Suprapubic skin (tissue), 4 donors: ENCODE data around the gene UBE2D1. TPM values are rescaled to one million over a fixed set of nuclear protein-coding genes. Genes with fewer than 3 reads are reported as not detected.
A peak's percentile ranks its signal among the peaks of the same experiment; 100 is the strongest.

Experiments used
- DNase-seq, 2 donors: peaks; one replicate each; pipeline ENCODE4 v3.0.0-alpha.2; 2019; ENCODE audit warnings: low spot score in 2 of 2
- H3K27ac ChIP-seq: fragments of 200-600 bp; sonication (generic); one replicate; pipeline ENCODE4 v1.5.1; 2019
- H3K27me3 ChIP-seq: fragments of 200-600 bp; sonication (generic); one replicate; pipeline ENCODE4 v1.5.1; 2019
- H3K36me3 ChIP-seq: fragments of 200-600 bp; sonication (generic); one replicate; pipeline ENCODE4 v1.5.1; 2019
- H3K4me1 ChIP-seq: fragments of 200-600 bp; sonication (generic); one replicate; pipeline ENCODE4 v1.5.1; 2019
- H3K4me3 ChIP-seq: fragments of 200-600 bp; sonication (generic); one replicate; pipeline ENCODE4 v1.5.1; 2019; ENCODE audit warnings: mild to moderate bottlenecking
- H3K9me3 ChIP-seq: fragments of 200-600 bp; sonication (generic); one replicate; pipeline ENCODE4 v1.5.1; 2019
- CTCF ChIP-seq, 2 donors: fragments of 200-600 bp in 1 of 2; fragments of 450-650 bp in 1 of 2; sonication (generic) in 1 of 2; IDR thresholded peaks; one replicate each; pipeline ENCODE4 v1.5.1; 2016 to 2019; ENCODE audit warnings: antibody characterized with exemption in 2 of 2, mild to moderate bottlenecking in 1 of 2, moderate library complexity in 1 of 2
- EP300 ChIP-seq: sonication (generic); formaldehyde crosslinking; IDR thresholded peaks from one replicate; pipeline ENCODE4 v1.6.1; 2017; ENCODE audit warnings: antibody characterized with exemption
- POLR2A ChIP-seq, 2 donors: fragments of 450-650 bp; IDR thresholded peaks; one replicate each; pipeline ENCODE4 v1.6.1; 2017; ENCODE audit warnings: antibody characterized with exemption in 2 of 2, mild to moderate bottlenecking in 2 of 2, moderate library complexity in 2 of 2
- POLR2AphosphoS5 ChIP-seq, 3 donors: sonication (generic); formaldehyde crosslinking; IDR thresholded peaks; one replicate each; pipeline ENCODE4 v1.6.1; 2017; ENCODE audit warnings: antibody characterized with exemption in 3 of 3
- WGBS: methylation state at CpG from one replicate; pipeline ENCODE4 v1.1.5; 2018; 5-methylcytosine and 5-hydroxymethylcytosine counted together
- total RNA-seq, 4 donors: library from RNA; depleted of rRNA; stranded (reverse); fragments of >200 nt; gene quantifications; one replicate each; pipeline ENCODE4 v1.1.0, GENCODE V29; 2016

The UBE2D1 gene
- total RNA-seq, 4 donors from 2014 or later = 8.3 to 11.5 (median 9.6) TPM

GRCh38 chr10:58372607-58373441, 38.0 kb downstream of the UBE2D1 start:
- WGBS = 76% methylated on average over 4 of the region's 4 CpGs
- TF ChIP-seq EP300 = no peak
- TF ChIP-seq POLR2AphosphoS5 (IDR thresholded peaks at IDR 0.05) = no peak
- no peak for TF ChIP-seq POLR2A (IDR thresholded peaks at IDR 0.05)
- TF ChIP-seq CTCF (IDR thresholded peaks at IDR 0.05) = no peak
- H3K27ac ChIP-seq = no peak overlapping the region

GRCh38 chr10:58373442-58373827, 38.6 kb downstream of the UBE2D1 start:
- no peak overlapping the region for H3K4me3 ChIP-seq
- no peaks in the 10 kb centered on the region for H3K27me3 ChIP-seq
- H3K4me1 ChIP-seq = no peaks in the 10 kb centered on the region
- peaks cover 7% of the 10 kb centered on the region for H3K36me3 ChIP-seq
- TF ChIP-seq POLR2A (IDR thresholded peaks at IDR 0.05) (no peak), POLR2AphosphoS5 (IDR thresholded peaks at IDR 0.05) (no peak), EP300 (no peak), CTCF (IDR thresholded peaks at IDR 0.05) (no peak)
- no peaks in the 10 kb centered on the region for H3K9me3 ChIP-seq
- 71% methylated on average over 3 of the region's 3 CpGs for WGBS
- DNase-seq = no peak
- H3K27ac ChIP-seq = no peak overlapping the region

More at GRCh38 chr10:58372607-58373441, 38.0 kb downstream of the UBE2D1 start:
- H3K27me3 ChIP-seq = no peaks in the 10 kb centered on the region
- no peak overlapping the region for H3K4me3 ChIP-seq
- no peaks in the 10 kb centered on the region for H3K9me3 ChIP-seq
- peaks cover 10% of the 10 kb centered on the region for H3K36me3 ChIP-seq
- DNase-seq = no peak
- no peaks in the 10 kb centered on the region for H3K4me1 ChIP-seq

- H3K9me3 ChIP-seq = no peaks in the 10 kb centered on the region
- no peak for TF ChIP-seq POLR2AphosphoS5 (IDR thresholded peaks at IDR 0.05)
- no peak for TF ChIP-seq POLR2A (IDR thresholded peaks at IDR 0.05)
- TF ChIP-seq EP300 = no peak
- TF ChIP-seq CTCF (IDR thresholded peaks at IDR 0.05) = no peak
These were observed 47.7 kb downstream of the UBE2D1 start for GRCh38 chr10:58382489-58382995.

GRCh38 chr10:58384095-58384494, 49.3 kb downstream of the UBE2D1 start:
- H3K27ac ChIP-seq = peak overlapping the region; percentile 80
- peaks cover 9% of the 10 kb centered on the region for H3K36me3 ChIP-seq
- H3K4me1 ChIP-seq = peaks cover 24% of the 10 kb centered on the region
- H3K27me3 ChIP-seq = no peaks in the 10 kb centered on the region
- 35% methylated on average over 3 of the region's 3 CpGs for WGBS
- no peak for TF ChIP-seq EP300
- TF ChIP-seq CTCF (IDR thresholded peaks at IDR 0.05) = no peak
- TF ChIP-seq POLR2A (IDR thresholded peaks at IDR 0.05) = no peak
- no peak for TF ChIP-seq POLR2AphosphoS5 (IDR thresholded peaks at IDR 0.05)
- no peaks in the 10 kb centered on the region for H3K9me3 ChIP-seq
- no peak for DNase-seq
- peak overlapping the region; percentile 94 for H3K4me3 ChIP-seq

More at GRCh38 chr10:58382489-58382995, 47.7 kb downstream of the UBE2D1 start:
- no peak overlapping the region for H3K27ac ChIP-seq
- H3K36me3 ChIP-seq = peaks cover under 1% of the 10 kb centered on the region
- H3K4me1 ChIP-seq = peaks cover 23% of the 10 kb centered on the region
- H3K4me3 ChIP-seq = no peak overlapping the region
- no peak for DNase-seq
- H3K27me3 ChIP-seq = no peaks in the 10 kb centered on the region
- 83% methylated on average over 2 of the region's 2 CpGs for WGBS

- WGBS = 0% methylated on average over 12 of the region's 12 CpGs
- peak overlapping the region; percentile 94 for H3K4me3 ChIP-seq
- peak overlapping the region; percentile 80 for H3K27ac ChIP-seq
- peaks cover 24% of the 10 kb centered on the region for H3K4me1 ChIP-seq
- H3K27me3 ChIP-seq = no peaks in the 10 kb centered on the region
- DNase-seq = no peak
- H3K36me3 ChIP-seq = peaks cover 9% of the 10 kb centered on the region
- H3K9me3 ChIP-seq = no peaks in the 10 kb centered on the region
- TF ChIP-seq POLR2AphosphoS5 (IDR thresholded peaks at IDR 0.05) (no peak), EP300 (no peak), CTCF (IDR thresholded peaks at IDR 0.05) (no peak), POLR2A (IDR thresholded peaks at IDR 0.05) (no peak)
These were observed 49.8 kb downstream of the UBE2D1 start for GRCh38 chr10:58384544-58384998.
